Nephron progenitor cell (in vitro differentiated cells): ENCODE data around the gene TET3.

ENCODE experiments used
- DNase-seq: peaks from one replicate; pipeline ENCODE4 v3.0.0; 2021
- H3K27ac Mint-ChIP-seq: 2 replicates; pipeline ENCODE4 v1.8.0; 2021; ENCODE audit warnings: mild to moderate bottlenecking, moderate library complexity, mixed read lengths
- H3K27me3 Mint-ChIP-seq: 2 replicates; pipeline ENCODE4 v1.8.0; 2021; ENCODE audit warnings: mild to moderate bottlenecking, low read depth, mixed read lengths; ENCODE audit not compliant: poor library complexity
- H3K36me3 Mint-ChIP-seq: 2 replicates; pipeline ENCODE4 v1.8.0; 2021; ENCODE audit warnings: low read depth, mixed read lengths
- H3K4me1 Mint-ChIP-seq: 2 replicates; pipeline ENCODE4 v1.8.0; 2021; ENCODE audit warnings: mixed read lengths
- H3K4me3 Mint-ChIP-seq: 2 replicates; pipeline ENCODE4 v1.8.0; 2021; ENCODE audit warnings: mild to moderate bottlenecking, moderate library complexity, mixed read lengths
- H3K9me3 Mint-ChIP-seq: 2 replicates; pipeline ENCODE4 v1.8.0; 2021; ENCODE audit warnings: mild to moderate bottlenecking, moderate library complexity, mixed read lengths
- TF ChIP-seq, protein P1 (sequence below): fragments of 200-600 bp; sonication (generic); IDR thresholded peaks from 2 replicates; pipeline ENCODE4 v1.5.0; 2021; ENCODE audit warnings: antibody characterized with exemption

TET3 gene

DNA sequence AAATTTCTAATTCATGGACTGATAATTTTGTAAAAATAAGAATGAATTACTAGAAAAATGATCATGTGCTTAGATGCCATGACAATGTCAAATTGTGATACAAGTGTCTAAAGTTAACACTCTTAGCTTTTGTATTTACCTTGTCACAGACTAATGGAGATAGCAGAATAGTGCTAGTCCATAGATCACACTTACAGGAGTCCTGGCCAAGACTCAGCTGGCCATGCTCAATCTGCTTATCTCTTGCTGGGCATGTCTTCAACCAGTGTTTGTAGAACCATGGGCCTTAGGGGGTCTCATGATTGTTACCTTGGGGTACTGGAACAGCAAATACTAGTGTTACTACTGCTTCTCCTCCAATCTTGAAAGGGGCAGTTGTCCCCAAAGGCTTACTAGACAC lies 44.0 kb downstream of the TET3 start:
- Mint-ChIP-seq H3K27me3 (no peaks in the 10 kb centered on the region), H3K27ac (no peak overlapping the region), H3K9me3 (peaks cover 16% of the 10 kb centered on the region), H3K4me3 (no peak overlapping the region), H3K4me1 (peaks cover 39% of the 10 kb centered on the region), H3K36me3 (peaks cover 19% of the 10 kb centered on the region)
- TF ChIP-seq, protein P1, sequence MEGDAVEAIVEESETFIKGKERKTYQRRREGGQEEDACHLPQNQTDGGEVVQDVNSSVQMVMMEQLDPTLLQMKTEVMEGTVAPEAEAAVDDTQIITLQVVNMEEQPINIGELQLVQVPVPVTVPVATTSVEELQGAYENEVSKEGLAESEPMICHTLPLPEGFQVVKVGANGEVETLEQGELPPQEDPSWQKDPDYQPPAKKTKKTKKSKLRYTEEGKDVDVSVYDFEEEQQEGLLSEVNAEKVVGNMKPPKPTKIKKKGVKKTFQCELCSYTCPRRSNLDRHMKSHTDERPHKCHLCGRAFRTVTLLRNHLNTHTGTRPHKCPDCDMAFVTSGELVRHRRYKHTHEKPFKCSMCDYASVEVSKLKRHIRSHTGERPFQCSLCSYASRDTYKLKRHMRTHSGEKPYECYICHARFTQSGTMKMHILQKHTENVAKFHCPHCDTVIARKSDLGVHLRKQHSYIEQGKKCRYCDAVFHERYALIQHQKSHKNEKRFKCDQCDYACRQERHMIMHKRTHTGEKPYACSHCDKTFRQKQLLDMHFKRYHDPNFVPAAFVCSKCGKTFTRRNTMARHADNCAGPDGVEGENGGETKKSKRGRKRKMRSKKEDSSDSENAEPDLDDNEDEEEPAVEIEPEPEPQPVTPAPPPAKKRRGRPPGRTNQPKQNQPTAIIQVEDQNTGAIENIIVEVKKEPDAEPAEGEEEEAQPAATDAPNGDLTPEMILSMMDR = no peak
- no peak for DNase-seq

DNA sequence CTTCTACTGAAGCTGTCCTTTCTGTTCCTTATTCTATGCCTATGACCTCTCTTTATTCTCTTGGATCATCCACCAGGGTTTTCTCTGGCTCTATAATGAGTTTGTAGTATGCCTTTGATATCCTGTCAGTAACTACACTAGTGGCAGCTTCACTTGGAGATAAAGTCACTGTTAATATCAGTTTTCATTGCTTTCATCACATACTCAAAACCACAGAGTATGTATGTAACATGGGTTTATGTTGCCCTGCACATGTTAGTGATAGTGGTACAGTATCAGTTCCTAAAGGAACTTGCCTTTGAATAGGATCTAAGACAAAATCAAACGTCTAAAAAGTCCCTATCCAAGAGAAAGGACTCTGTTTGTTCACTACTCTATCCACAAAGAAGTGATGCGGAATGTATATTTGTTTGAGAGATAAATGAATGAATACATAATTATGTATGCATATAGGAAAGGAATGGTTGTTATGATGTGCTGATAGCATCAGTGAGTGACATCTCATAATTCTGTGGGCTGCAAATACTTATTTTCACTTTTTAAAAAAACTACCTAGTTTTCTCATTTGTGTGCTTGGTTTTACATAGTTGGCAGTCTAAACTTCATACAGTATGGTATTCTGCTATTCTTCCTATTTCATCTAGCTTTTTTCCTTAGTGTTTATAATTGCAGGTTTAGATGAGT lies 45.1 kb downstream of the TET3 start:
- H3K9me3 Mint-ChIP-seq = peaks cover 16% of the 10 kb centered on the region
- H3K27me3 Mint-ChIP-seq = no peaks in the 10 kb centered on the region
- TF ChIP-seq, protein P1 = no peak
- H3K36me3 Mint-ChIP-seq = peaks cover 26% of the 10 kb centered on the region
- H3K4me3 Mint-ChIP-seq = no peak overlapping the region
- peaks cover 31% of the 10 kb centered on the region for H3K4me1 Mint-ChIP-seq
- DNase-seq = no peak
- no peak overlapping the region for H3K27ac Mint-ChIP-seq

DNA sequence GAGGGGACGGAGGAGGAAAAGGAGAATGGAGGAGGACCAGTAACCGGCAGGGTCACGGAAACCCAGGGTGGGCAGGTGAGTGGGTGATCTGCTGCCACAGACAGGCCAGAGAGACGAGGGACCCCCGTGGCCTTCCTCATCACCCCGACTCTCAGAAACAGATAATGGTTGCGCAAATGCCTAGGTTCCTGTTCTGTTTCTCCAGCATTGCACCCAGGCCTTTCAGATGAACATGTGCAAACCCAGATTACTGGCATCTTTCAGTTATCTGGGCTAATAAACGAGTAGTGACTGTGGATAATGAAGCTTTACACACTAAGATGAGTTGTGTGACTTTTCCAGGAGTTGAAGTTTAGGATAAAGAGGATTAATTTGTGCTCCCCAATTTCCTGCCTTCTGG lies 46.5 kb downstream of the TET3 start:
- Mint-ChIP-seq H3K4me1 (peaks cover 31% of the 10 kb centered on the region), H3K9me3 (peaks cover 16% of the 10 kb centered on the region), H3K27me3 (no peaks in the 10 kb centered on the region), H3K4me3 (no peak overlapping the region), H3K36me3 (peaks cover 22% of the 10 kb centered on the region), H3K27ac (peak overlapping the region; percentile 1)
- DNase-seq = no peak
- TF ChIP-seq, protein P1 = no peak

DNA sequence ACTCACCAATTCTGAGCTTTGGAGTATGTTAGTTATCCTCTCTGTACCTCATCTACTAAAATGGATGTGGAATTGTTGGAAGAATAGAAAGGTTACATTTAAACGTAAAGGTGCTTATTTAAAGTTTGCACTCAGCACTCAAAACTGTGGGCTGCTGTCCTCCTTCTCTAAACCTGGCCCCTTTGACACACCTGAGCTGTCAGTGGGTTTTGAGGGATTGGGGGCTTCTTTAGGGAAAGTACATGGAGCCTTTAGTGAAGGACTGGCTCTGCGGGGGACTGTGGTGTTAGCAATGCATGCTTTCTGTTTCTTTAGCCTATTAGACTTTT lies 47.2 kb downstream of the TET3 start:
- no peak for DNase-seq
- Mint-ChIP-seq H3K9me3 (peaks cover 15% of the 10 kb centered on the region), H3K27me3 (no peaks in the 10 kb centered on the region), H3K4me3 (no peak overlapping the region), H3K27ac (peak overlapping the region; percentile 83), H3K4me1 (peaks cover 27% of the 10 kb centered on the region), H3K36me3 (peaks cover 21% of the 10 kb centered on the region)
- TF ChIP-seq, protein P1 = no peak

DNA sequence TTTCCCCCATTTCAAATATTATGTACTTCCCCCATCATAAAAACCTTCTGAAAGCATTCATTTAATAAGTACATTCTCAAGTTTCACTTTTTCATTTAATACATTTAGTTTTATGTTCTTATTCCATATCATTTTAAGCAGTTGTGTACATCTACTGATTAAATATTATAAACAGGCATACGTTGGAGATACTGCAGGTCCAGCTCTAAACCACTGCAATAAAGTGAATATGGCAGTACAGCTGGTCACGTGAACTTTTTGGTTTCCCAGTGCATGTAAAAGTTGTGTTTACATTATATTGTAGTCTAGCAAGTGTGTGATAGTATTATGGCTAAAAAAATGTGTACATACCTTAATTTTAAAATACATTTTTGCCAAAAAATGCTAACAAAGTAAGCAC lies 48.7 kb downstream of the TET3 start:
- no peaks in the 10 kb centered on the region for H3K27me3 Mint-ChIP-seq
- peaks cover 9% of the 10 kb centered on the region for H3K36me3 Mint-ChIP-seq
- peaks cover 26% of the 10 kb centered on the region for H3K4me1 Mint-ChIP-seq
- DNase-seq = no peak
- TF ChIP-seq, protein P1 = no peak
- H3K9me3 Mint-ChIP-seq = peaks cover 3% of the 10 kb centered on the region
- H3K27ac Mint-ChIP-seq = no peak overlapping the region
- no peak overlapping the region for H3K4me3 Mint-ChIP-seq
